Camera-type eye (tissue), 1 donor: ENCODE data around the gene SOCS7. TPM values are rescaled to one million over a fixed set of nuclear protein-coding genes. Genes with fewer than 3 reads are reported as not detected.

ENCODE experiments used
- total RNA-seq: library from RNA; depleted of rRNA; stranded (reverse); fragments of >200 nt; gene quantifications from one replicate; pipeline ENCODE4 v1.2.3, GENCODE V29; 2014

The SOCS7 gene
- 37.7 TPM for total RNA-seq

GRCh38 chr17:38351412-38352222, at the start of gene SOCS7:
Gene SOCS7 (plus strand): TSS chr17:38351844. CDS start chr17:38352053, 209 bp downstream.

GRCh38 chr17:38343608-38344419, 7.8 kb upstream of the SOCS7 start, which contains the start of gene GPR179:
Gene GPR179 (minus strand): TSS chr17:38343956. CDS start chr17:38343789, 167 bp downstream.

GRCh38 chr17:38428112-38428642, 76.5 kb downstream of the SOCS7 start, which contains the start of gene ARHGAP23:
Gene ARHGAP23 (plus strand): TSS chr17:38428464. CDS start chr17:38428486, 22 bp downstream.

Other genes starting within 250 kb of the SOCS7 start
- not detected for gene TBC1D3E, start 223.9 kb upstream of the SOCS7 start, total RNA-seq
- gene TBC1D3, start 159.3 kb upstream of the SOCS7 start, total RNA-seq = not detected
- 31.3 TPM for gene MRPL45, start 54.7 kb upstream of the SOCS7 start, total RNA-seq
- gene GPR179, start 7.9 kb upstream of the SOCS7 start, total RNA-seq = 10.4 TPM
- 73.6 TPM for gene ARHGAP23, start 76.6 kb downstream of the SOCS7 start, total RNA-seq